PC-3 (cell line): Measurements from ENCODE around the gene MED28. TPM values are rescaled to one million over a fixed set of nuclear protein-coding genes. Genes with fewer than 3 reads are reported as not detected.
A peak's percentile ranks its signal among the peaks of the same experiment; 100 is the strongest.

Experiments used
- ATAC-seq: fragments of 200-7000 bp; cut with Tn5 transposase; 2 replicates; pipeline ENCODE4 v1.9.1; 2020; ENCODE audit warnings: mild to moderate bottlenecking, moderate library complexity
- BruUV-seq: library from RNA; stranded (reverse); fragments of 400-500 nt; replicated peaks from 2 replicates; lab custom pipeline; 2021; lab: Mats Ljungman, UMichigan
- CTCF ChIA-PET: fragments of 300-600 bp; sonication (Branson Sonifier 250); formaldehyde crosslinking; loops from one replicate; lab custom pipeline; 2022; ENCODE audit warnings: antibody characterized with exemption; lab: Charles Lee
- POLR2A ChIA-PET: fragments of 300-600 bp; sonication (Branson Sonifier 250); formaldehyde crosslinking; loops from one replicate; lab custom pipeline; 2022; ENCODE audit warnings: antibody characterized with exemption; ENCODE audit not compliant: unreplicated experiment; lab: Charles Lee
- DNase-seq: peaks from one replicate; pipeline ENCODE4 v3.0.0-alpha.2; 2015
- H2AFZ ChIP-seq: fragments of 300-600 bp; sonication (generic); 2 replicates; pipeline ENCODE4 v1.6.0; 2016; ENCODE audit warnings: antibody characterized with exemption, low read length
- H3F3A ChIP-seq: fragments of 300-600 bp; sonication (generic); one replicate; pipeline ENCODE4 v1.6.0; 2017; ENCODE audit warnings: antibody characterized with exemption, low read length, control low read depth, mild to moderate bottlenecking; ENCODE audit not compliant: unreplicated experiment
- H3K27ac ChIP-seq: fragments of 300-600 bp; sonication (generic); 2 replicates; pipeline ENCODE4 v1.5.1; 2016; ENCODE audit warnings: mild to moderate bottlenecking, low read length
- H3K27me3 ChIP-seq: fragments of 300-600 bp; sonication (generic); 2 replicates; pipeline ENCODE4 v1.6.1; 2016; ENCODE audit warnings: low read length, mixed read lengths
- H3K36me3 ChIP-seq: fragments of 300-600 bp; sonication (generic); 2 replicates; pipeline ENCODE4 v1.6.1; 2016; ENCODE audit warnings: low read depth, mixed run types, low read length, mixed read lengths
- H3K4me1 ChIP-seq: fragments of 300-600 bp; sonication (generic); 2 replicates; pipeline ENCODE4 v1.5.1; 2016; ENCODE audit warnings: low read length; ENCODE audit not compliant: insufficient read depth
- H3K4me2 ChIP-seq: fragments of 300-600 bp; sonication (generic); 2 replicates; pipeline ENCODE4 v1.6.0; 2016; ENCODE audit warnings: low read length
- H3K4me3 ChIP-seq: fragments of 300-600 bp; sonication (generic); 2 replicates; pipeline ENCODE4 v1.5.1; 2016; ENCODE audit warnings: mild to moderate bottlenecking, low read length, mixed read lengths
- H3K79me2 ChIP-seq: fragments of 300-600 bp; sonication (generic); 2 replicates; pipeline ENCODE4 v1.6.1; 2017; ENCODE audit warnings: low read length, mixed read lengths
- H3K9ac ChIP-seq: fragments of 300-600 bp; sonication (generic); 2 replicates; pipeline ENCODE4 v1.6.0; 2016; ENCODE audit warnings: mild to moderate bottlenecking, low read length
- H3K9me2 ChIP-seq: fragments of 300-600 bp; sonication (generic); replicated peaks from 2 replicates; pipeline ENCODE4 v1.6.1; 2016; ENCODE audit warnings: mixed run types, low read length, mixed read lengths
- H3K9me3 ChIP-seq: fragments of 300-600 bp; sonication (generic); 2 replicates; pipeline ENCODE4 v1.6.1; 2016; ENCODE audit warnings: low read length, mixed read lengths
- H4K20me1 ChIP-seq: fragments of 300-600 bp; sonication (generic); 2 replicates; pipeline ENCODE4 v1.6.1; 2016; ENCODE audit warnings: low read length, mixed read lengths
- CTCF ChIP-seq: fragments of 300-600 bp; sonication (generic); conservative IDR thresholded peaks from 2 replicates; pipeline ENCODE4 v1.5.1; 2017; ENCODE audit warnings: antibody characterized with exemption, low read depth, mild to moderate bottlenecking, low read length
- EZH2 ChIP-seq: fragments of 300-600 bp; sonication (generic); IDR thresholded peaks from one replicate; pipeline ENCODE4 v1.6.1; 2017; ENCODE audit warnings: antibody characterized with exemption, mild to moderate bottlenecking, low read length; ENCODE audit not compliant: unreplicated experiment
- EZH2phosphoT487 ChIP-seq: fragments of 300-600 bp; sonication (generic); IDR thresholded peaks from 2 replicates; pipeline ENCODE4 v1.6.1; 2018; ENCODE audit warnings: mild to moderate bottlenecking, antibody characterized with exemption, low read length, borderline replicate concordance
- intact Hi-C: fragments of 100-400 bp; cut with micrococcal nuclease; formaldehyde crosslinking; loops from 2 replicates; pipeline ENCODE4 v1.9.0; 2023
- total RNA-seq: library from RNA; depleted of rRNA; stranded (reverse); fragments of >200 nt; gene quantifications from 2 replicates; pipeline ENCODE4 v1.2.3, GENCODE V29; 2014

MED28 gene
- total RNA-seq, 1 experiment from 2014 or later, result 4.4 TPM

- no peaks in the 10 kb centered on the region for H4K20me1 ChIP-seq
- peak; percentile 90 for DNase-seq
- no peaks in the 10 kb centered on the region for H3K9me2 ChIP-seq
- no peaks in the 10 kb centered on the region for H3K27me3 ChIP-seq
- H3K4me2 ChIP-seq, result peak within 1 kb of the TSS; percentile 96
- H3K36me3 ChIP-seq, result peaks cover 7% of the 10 kb centered on the region
- CTCF ChIA-PET, result no interaction called here
- H3K79me2 ChIP-seq, result peaks cover 23% of the 10 kb centered on the region
- TF ChIP-seq EZH2, result no peak
- TF ChIP-seq EZH2phosphoT487, result no peak
- intact Hi-C loops, result loop anchor here (1.0 to 2.0 kb wide), 3 partner anchors 28 to 65 kb away; partner anchors contain the start of genes MED28 and QDPR
- no TSS peak for BruUV-seq
- H3K4me3 ChIP-seq, result peak within 1 kb of the TSS; percentile 91
- peak within 1 kb of the TSS; percentile 84 for H2AFZ ChIP-seq
- H3K9me3 ChIP-seq, result no peaks in the 10 kb centered on the region
- no peaks in the 10 kb centered on the region for H3F3A ChIP-seq
- peak within 1 kb of the TSS; percentile 44 for H3K27ac ChIP-seq
- H3K9ac ChIP-seq, result peak within 1 kb of the TSS; percentile 90
- POLR2A ChIA-PET, result no interaction called here
- ATAC-seq, result peak; percentile 92
- peaks cover 10% of the 10 kb centered on the region for H3K4me1 ChIP-seq
Observed at GRCh38 chr4:17576932-17577664, 37.3 kb upstream of the MED28 start, which contains the start of gene LAP3. TSS of gene LAP3 (plus strand) at chr4:17577198. CDS start at chr4:17577466, 268 bp downstream.

- no peaks in the 10 kb centered on the region for H3K9me3 ChIP-seq
- H3F3A ChIP-seq, result no peaks in the 10 kb centered on the region
- BruUV-seq, result TSS peak; percentile 69
- H4K20me1 ChIP-seq, result no peaks in the 10 kb centered on the region
- H3K9ac ChIP-seq, result peak overlapping the region; percentile 90
- peak overlapping the region; percentile 84 for H2AFZ ChIP-seq
- peaks cover 10% of the 10 kb centered on the region for H3K4me1 ChIP-seq
- CTCF ChIA-PET, result no interaction called here
- H3K27me3 ChIP-seq, result no peaks in the 10 kb centered on the region
- ATAC-seq (peak; percentile 38), DNase-seq (peak; percentile 19)
- TF ChIP-seq EZH2phosphoT487 (no peak), CTCF (no peak), EZH2 (no peak)
- H3K9me2 ChIP-seq, result no peaks in the 10 kb centered on the region
- H3K4me2 ChIP-seq, result peak overlapping the region; percentile 96
- peaks cover 23% of the 10 kb centered on the region for H3K79me2 ChIP-seq
- peaks cover 7% of the 10 kb centered on the region for H3K36me3 ChIP-seq
- intact Hi-C loops, result loop anchor here (1.0 to 2.0 kb wide), 3 partner anchors 29 to 66 kb away; partner anchors contain the start of genes MED28 and QDPR
- H3K27ac ChIP-seq, result peak overlapping the region; percentile 44
- H3K4me3 ChIP-seq, result peak overlapping the region; percentile 91
- POLR2A ChIA-PET, result no interaction called here
Observed at GRCh38 chr4:17577665-17578481, 36.6 kb upstream of the MED28 start.

GRCh38 chr4:17578482-17578891 lies 36.0 kb upstream of the MED28 start:
- POLR2A ChIA-PET, result no interaction called here
- Histone ChIP-seq H3K79me2 (peaks cover 23% of the 10 kb centered on the region), H3K27ac (no peak overlapping the region), H3F3A (no peaks in the 10 kb centered on the region), H3K4me2 (peak overlapping the region; percentile 96), H3K4me1 (peaks cover 10% of the 10 kb centered on the region), H3K9ac (no peak overlapping the region), H2AFZ (no peak overlapping the region; the same call in 1 of the 2 replicates), H3K9me3 (no peaks in the 10 kb centered on the region), H3K4me3 (peak overlapping the region; percentile 91), H4K20me1 (no peaks in the 10 kb centered on the region), H3K36me3 (peaks cover 7% of the 10 kb centered on the region), H3K27me3 (no peaks in the 10 kb centered on the region), H3K9me2 (no peaks in the 10 kb centered on the region)
- intact Hi-C loops, result no loop called here
- BruUV-seq, result no TSS peak
- CTCF ChIA-PET, result no interaction called here
- TF ChIP-seq CTCF (no peak), EZH2phosphoT487 (no peak), EZH2 (no peak)
- DNase-seq (peak; percentile 1), ATAC-seq (no peak)
